Activated CD8-positive, alpha-beta memory T cell treated with anti-CD3 and anti-CD28 coated beads for 36 hours (primary cell): ENCODE data around the gene ARFGAP1. TPM values are rescaled to one million over a fixed set of nuclear protein-coding genes. Genes with fewer than 3 reads are reported as not detected.
"Not testable (repeated sequence)": the region's sequence is repeated elsewhere in the genome, so short reads cannot be mapped to it uniquely, and the experiment has no call there.

Source experiments
- CTCF ChIA-PET: fragments of 350-600 bp; sonication (Branson Sonifier 250); formaldehyde crosslinking; loops from one replicate; lab custom pipeline; 2021; ENCODE audit warnings: antibody characterized with exemption; lab: Charles Lee
- POLR2A ChIA-PET: fragments of 350-600 bp; sonication (Branson Sonifier 250); formaldehyde crosslinking; loops from one replicate; lab custom pipeline; 2021; ENCODE audit warnings: antibody characterized with exemption; lab: Charles Lee
- total RNA-seq, 2 experiments: library from RNA; stranded (reverse); gene quantifications; one replicate each; pipeline ENCODE4 v1.2.3, GENCODE V29; 2021

ARFGAP1 gene
- total RNA-seq, 2 experiments from 2014 or later: 74.9 to 77.8 TPM

GRCh38 chr20:63295018-63295417 is 22.4 kb downstream of the ARFGAP1 start:
- CTCF ChIA-PET: interaction anchor here (0.6 kb wide), 1 partner anchor 156 kb away, joined by 6 read pairs; no protein-coding TSS in a partner anchor

GRCh38 chr20:63295422-63295821 is 22.8 kb downstream of the ARFGAP1 start:
- ChIA-PET CTCF (no interaction called here), POLR2A (no interaction called here)

More at GRCh38 chr20:63295018-63295417, 22.4 kb downstream of the ARFGAP1 start:
- POLR2A ChIA-PET: no interaction called here

GRCh38 chr20:63295846-63296245 is 23.2 kb downstream of the ARFGAP1 start:
- ChIA-PET POLR2A (no interaction called here), CTCF (no interaction called here)

GRCh38 chr20:63296531-63297299 is 24.1 kb downstream of the ARFGAP1 start:
- CTCF ChIA-PET: no interaction called here
- POLR2A ChIA-PET: no interaction called here

GRCh38 chr20:63297371-63297781 is 24.8 kb downstream of the ARFGAP1 start:
- CTCF ChIA-PET: no interaction called here

GRCh38 chr20:63297796-63298572 is 25.4 kb downstream of the ARFGAP1 start:
- POLR2A ChIA-PET: no interaction called here
- CTCF ChIA-PET: no interaction called here

More at GRCh38 chr20:63297371-63297781, 24.8 kb downstream of the ARFGAP1 start:
- POLR2A ChIA-PET: no interaction called here

- CTCF ChIA-PET: no interaction called here
- POLR2A ChIA-PET: no interaction called here
These were observed 26.2 kb downstream of the ARFGAP1 start for GRCh38 chr20:63298731-63299312.

GRCh38 chr20:63301671-63302070 is 29.1 kb downstream of the ARFGAP1 start:
- POLR2A ChIA-PET: no interaction called here
- CTCF ChIA-PET: interaction anchor here (1.2 kb wide), 1 partner anchor 11 kb away, joined by 3 read pairs; no protein-coding TSS in a partner anchor

- CTCF ChIA-PET: no interaction called here
- POLR2A ChIA-PET: no interaction called here
These were observed 30.6 kb downstream of the ARFGAP1 start for GRCh38 chr20:63303095-63303666.

GRCh38 chr20:63305393-63305792 is 32.8 kb downstream of the ARFGAP1 start:
- CTCF ChIA-PET: no interaction called here

GRCh38 chr20:63305933-63306672 is 33.5 kb downstream of the ARFGAP1 start:
- CTCF ChIA-PET, POLR2A ChIA-PET: not testable (repeated sequence)

More at GRCh38 chr20:63305393-63305792, 32.8 kb downstream of the ARFGAP1 start:
- POLR2A ChIA-PET: no interaction called here

GRCh38 chr20:63306673-63307537 is 34.3 kb downstream of the ARFGAP1 start:
- POLR2A ChIA-PET: no interaction called here
- CTCF ChIA-PET: no interaction called here

- ChIA-PET CTCF (no interaction called here), POLR2A (no interaction called here)
These were observed 35.1 kb downstream of the ARFGAP1 start for GRCh38 chr20:63307538-63308217.

- ChIA-PET POLR2A (no interaction called here), CTCF (no interaction called here)
These were observed 35.8 kb downstream of the ARFGAP1 start for GRCh38 chr20:63308218-63308911.

GRCh38 chr20:63309261-63310071 is 36.9 kb downstream of the ARFGAP1 start:
- POLR2A ChIA-PET: no interaction called here
- CTCF ChIA-PET: interaction anchor here (0.9 to 1.8 kb wide), 4 partner anchors 21 to 72 kb away, joined by 3 to 8 read pairs (median 4); no protein-coding TSS in a partner anchor
